Endothelial cell of umbilical vein (primary cell): ENCODE results near the gene FAM32A. TPM values are rescaled to one million over a fixed set of nuclear protein-coding genes. Genes with fewer than 3 reads are reported as not detected.
"Not testable (repeated sequence)": the region's sequence is repeated elsewhere in the genome, so short reads cannot be mapped to it uniquely, and the experiment has no call there.

Source experiments
- BruUV-seq: library from RNA; stranded (reverse); fragments of 400-500 nt; replicated peaks from 2 replicates; lab custom pipeline; 2021; lab: Mats Ljungman, UMichigan
- CTCF ChIA-PET: fragments of 300-600, 350-600 bp; sonication (Branson Sonifier 250); formaldehyde crosslinking; loops from one replicate; lab custom pipeline; 2021; ENCODE audit warnings: antibody characterized with exemption, inconsistent platforms; lab: Charles Lee
- POLR2A ChIA-PET: fragments of 300-600, 350-600 bp; sonication (Branson Sonifier 250); formaldehyde crosslinking; loops from one replicate; lab custom pipeline; 2021; ENCODE audit warnings: antibody characterized with exemption, inconsistent platforms; lab: Charles Lee
- DNase-seq: peaks from one replicate; pipeline ENCODE4 v3.0.0-alpha.2; 2011; ENCODE audit warnings: low read depth, low spot score
- FAIRE-seq: peaks from 2 replicates; lab custom pipeline; 2011; peaks lifted over from hg19 to GRCh38; lab: Jason Lieb, UNC
- H2AFZ ChIP-seq: 2 replicates; pipeline ENCODE4 v1.6.0; 2012; ENCODE audit warnings: low read depth, low read length, control low read depth, inconsistent platforms
- H3K27ac ChIP-seq: 2 replicates; pipeline ENCODE4 v1.5.1; 2011; ENCODE audit warnings: low read depth, mild to moderate bottlenecking, control low read depth, low read length, moderate library complexity; ENCODE audit not compliant: insufficient read depth
- H3K27me3 ChIP-seq, 2 experiments: 2 replicates each; pipeline versions ENCODE4 v1.6.0 to v1.6.1; 2011; ENCODE audit warnings: low read length in 2 of 2, mixed read lengths in 1 of 2; ENCODE audit not compliant: control insufficient read depth in 2 of 2, insufficient read depth in 2 of 2
- H3K36me3 ChIP-seq, 2 experiments: 2 replicates in 1 of 2; 3 replicates in 1 of 2; pipeline ENCODE4 v1.5.1; 2011; ENCODE audit warnings: low read length in 2 of 2, mild to moderate bottlenecking in 1 of 2, moderate library complexity in 1 of 2; ENCODE audit not compliant: control insufficient read depth in 2 of 2, insufficient read depth in 2 of 2; ENCODE audit errors: extremely low read depth in 1 of 2
- H3K4me1 ChIP-seq: 3 replicates; pipeline ENCODE4 v1.5.1; 2011; ENCODE audit warnings: mild to moderate bottlenecking, low read length; ENCODE audit not compliant: control insufficient read depth, insufficient read depth; ENCODE audit errors: extremely low read depth
- H3K4me2 ChIP-seq: 2 replicates; pipeline ENCODE4 v1.6.1; 2011; ENCODE audit warnings: low read length, control low read depth, mixed read lengths; ENCODE audit not compliant: insufficient read depth
- H3K4me3 ChIP-seq, 3 experiments: fragments of 200-600 bp in 1 of 3; sonication (generic), shearing (Covaris generic) in 1 of 3; replicated peaks in 1 of 3; 2 replicates each; pipeline ENCODE4 v1.5.1; 2011 to 2016; ENCODE audit warnings: control low read depth in 3 of 3, low read length in 3 of 3, mild to moderate bottlenecking in 2 of 3, inconsistent platforms in 1 of 3, low read depth in 1 of 3, moderate library complexity in 1 of 3; ENCODE audit not compliant: insufficient read depth in 1 of 3
- H3K79me2 ChIP-seq: 2 replicates; pipeline ENCODE4 v1.6.0; 2012; ENCODE audit warnings: low read length, inconsistent platforms; ENCODE audit not compliant: control insufficient read depth, insufficient read depth
- H3K9ac ChIP-seq: replicated peaks from 2 replicates; pipeline ENCODE3; 2011; ENCODE audit warnings: low read length, control low read depth; ENCODE audit not compliant: insufficient read depth; ENCODE audit errors: extremely low read depth
- H3K9me1 ChIP-seq: replicated peaks from 3 replicates; pipeline ENCODE4 v1.6.0; 2011; ENCODE audit warnings: mild to moderate bottlenecking, low read length; ENCODE audit not compliant: control insufficient read depth, insufficient read depth; ENCODE audit errors: extremely low read depth
- H3K9me3 ChIP-seq: replicated peaks from 2 replicates; pipeline ENCODE4 v1.5.1; 2012; ENCODE audit warnings: low read length, inconsistent platforms; ENCODE audit not compliant: control insufficient read depth, insufficient read depth
- H4K20me1 ChIP-seq: replicated peaks from 2 replicates; pipeline ENCODE3; 2011; ENCODE audit warnings: mild to moderate bottlenecking, low read length; ENCODE audit not compliant: control insufficient read depth, insufficient read depth; ENCODE audit errors: extremely low read depth
- EZH2 ChIP-seq: IDR thresholded peaks from 2 replicates; pipeline ENCODE4 v1.6.1; 2012; ENCODE audit warnings: borderline replicate concordance, low read depth, mild to moderate bottlenecking, moderate library complexity, low read length, inconsistent platforms; ENCODE audit not compliant: severe bottlenecking
- FOS ChIP-seq: IDR thresholded peaks from 2 replicates; pipeline ENCODE4 v1.6.1; 2011; ENCODE audit warnings: mild to moderate bottlenecking, low read length, moderate library complexity, borderline replicate concordance; ENCODE audit not compliant: insufficient read depth
- GATA2 ChIP-seq: IDR thresholded peaks from 2 replicates; pipeline ENCODE4 v1.7.0; 2011; ENCODE audit warnings: low read depth, mild to moderate bottlenecking, moderate library complexity, mixed read lengths, low read length; ENCODE audit not compliant: insufficient read length, insufficient read depth
- JUN ChIP-seq: IDR thresholded peaks from 2 replicates; pipeline ENCODE4 v1.6.1; 2011; ENCODE audit warnings: borderline replicate concordance, low read depth; ENCODE audit not compliant: insufficient read length, insufficient read depth
- MYC ChIP-seq: IDR thresholded peaks from one replicate; pipeline ENCODE4 v1.6.1; 2011; ENCODE audit warnings: mild to moderate bottlenecking, low read depth, low read length
- POLR2A ChIP-seq: IDR thresholded peaks from 2 replicates; pipeline ENCODE4 v1.6.1; 2012; ENCODE audit warnings: low read depth, mild to moderate bottlenecking, control low read depth, low read length
- POLR2AphosphoS5 ChIP-seq: IDR thresholded peaks from 2 replicates; pipeline ENCODE4 v1.6.1; 2012; ENCODE audit warnings: low read depth, mild to moderate bottlenecking, control low read depth, low read length, moderate library complexity; ENCODE audit not compliant: insufficient read depth
- dilution Hi-C: fragments of 300-500 bp; cut with MboI; formaldehyde crosslinking; loops from one replicate; pipeline ENCODE4 v1.15.0; 2019; ENCODE audit warnings: low sequenced_read_pairs; ENCODE audit not compliant: extremely low pct_ligation_motif_present
- intact Hi-C: fragments of 100-400 bp; cut with micrococcal nuclease; formaldehyde crosslinking; loops from one replicate; pipeline ENCODE4 v1.10.0; 2022
- polyA plus RNA-seq, 4 experiments: library from polyadenylated mRNA; depleted of rRNA in 3 of 4; stranded (reverse) in 3 of 4; unstranded in 1 of 4; fragments of >200 nt; gene quantifications; 2 replicates each; pipeline versions ENCODE4 v1.2.1 to v1.2.3, GENCODE V29; 2011 to 2012; ENCODE audit warnings: missing spikeins in 1 of 4
- total RNA-seq: library from RNA; stranded (reverse); gene quantifications from 2 replicates; pipeline ENCODE4 v1.2.3, GENCODE V29; 2021
- TF ChIP-seq, protein P1 (sequence below), 2 donors: IDR thresholded peaks; 1 replicate in 1 of 2; 2 replicates in 1 of 2; pipeline ENCODE4 v1.5.1; 2011; ENCODE audit warnings: low read length in 2 of 2, mild to moderate bottlenecking in 2 of 2, moderate library complexity in 2 of 2, control low read depth in 1 of 2, inconsistent platforms in 1 of 2, low read depth in 1 of 2; ENCODE audit not compliant: insufficient read depth in 1 of 2; ENCODE audit errors: extremely low read depth in 1 of 2
- TF ChIP-seq, protein P2 (sequence below): IDR thresholded peaks from 2 replicates; pipeline ENCODE4 v1.6.1; 2011; ENCODE audit not compliant: insufficient read depth, insufficient read length

FAM32A gene
- total and polyA plus RNA-seq, 2 donors (not counting 3 experiments of a cell fraction or from before 2014, with no cell fraction given) = 82.8 to 130 TPM

DNA sequence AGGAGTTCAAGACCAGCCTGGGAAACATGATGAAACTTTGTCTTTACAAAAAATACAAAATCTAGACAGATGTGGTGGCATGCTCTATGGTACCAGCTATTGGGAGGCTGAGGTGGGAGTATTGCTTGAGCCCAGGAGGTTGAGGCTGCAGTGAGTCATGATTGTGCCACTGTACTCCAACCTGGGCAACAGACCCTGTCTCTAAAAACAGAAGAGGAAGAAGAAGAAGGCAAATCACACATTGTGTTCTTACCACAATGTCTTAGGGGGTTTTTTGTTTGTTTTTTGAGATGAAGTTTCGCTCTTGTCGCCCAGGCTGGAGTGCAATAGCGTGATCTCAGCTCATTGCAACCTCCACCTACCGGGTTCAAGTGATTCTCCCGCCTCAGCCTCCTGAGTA, 6.3 kb upstream of the FAM32A start:
- H3K4me1 ChIP-seq, DNase-seq, H3K27ac ChIP-seq, H3K27me3 ChIP-seq, H3K4me2 ChIP-seq, H2AFZ ChIP-seq, H3K9me3 ChIP-seq, H3K9ac ChIP-seq, POLR2A ChIA-PET, dilution Hi-C loops, H3K36me3 ChIP-seq, intact Hi-C loops, H3K9me1 ChIP-seq, FAIRE-seq, H4K20me1 ChIP-seq, BruUV-seq, H3K4me3 ChIP-seq, H3K79me2 ChIP-seq: not testable (repeated sequence)
- CTCF ChIA-PET = interaction anchor here (1.2 to 5.7 kb wide), 4 partner anchors 9 to 549 kb away, joined by 3 to 67 read pairs (median 13); no protein-coding TSS in a partner anchor

GRCh38 chr19:16180611-16181010, 4.6 kb upstream of the FAM32A start:
- H2AFZ ChIP-seq = no peak overlapping the region
- no peak overlapping the region for H3K4me2 ChIP-seq
- H4K20me1 ChIP-seq = no peaks in the 10 kb centered on the region
- no peak overlapping the region for H3K9ac ChIP-seq
- TF ChIP-seq EZH2 (no peak), POLR2AphosphoS5 (no peak), POLR2A (no peak), GATA2 (no peak), JUN (no peak), MYC (no peak), FOS (no peak)
- TF ChIP-seq, protein P1, sequence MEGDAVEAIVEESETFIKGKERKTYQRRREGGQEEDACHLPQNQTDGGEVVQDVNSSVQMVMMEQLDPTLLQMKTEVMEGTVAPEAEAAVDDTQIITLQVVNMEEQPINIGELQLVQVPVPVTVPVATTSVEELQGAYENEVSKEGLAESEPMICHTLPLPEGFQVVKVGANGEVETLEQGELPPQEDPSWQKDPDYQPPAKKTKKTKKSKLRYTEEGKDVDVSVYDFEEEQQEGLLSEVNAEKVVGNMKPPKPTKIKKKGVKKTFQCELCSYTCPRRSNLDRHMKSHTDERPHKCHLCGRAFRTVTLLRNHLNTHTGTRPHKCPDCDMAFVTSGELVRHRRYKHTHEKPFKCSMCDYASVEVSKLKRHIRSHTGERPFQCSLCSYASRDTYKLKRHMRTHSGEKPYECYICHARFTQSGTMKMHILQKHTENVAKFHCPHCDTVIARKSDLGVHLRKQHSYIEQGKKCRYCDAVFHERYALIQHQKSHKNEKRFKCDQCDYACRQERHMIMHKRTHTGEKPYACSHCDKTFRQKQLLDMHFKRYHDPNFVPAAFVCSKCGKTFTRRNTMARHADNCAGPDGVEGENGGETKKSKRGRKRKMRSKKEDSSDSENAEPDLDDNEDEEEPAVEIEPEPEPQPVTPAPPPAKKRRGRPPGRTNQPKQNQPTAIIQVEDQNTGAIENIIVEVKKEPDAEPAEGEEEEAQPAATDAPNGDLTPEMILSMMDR (IDR thresholded peaks at IDR 0.05; ENCODE audit: extremely low read depth in 1 of 2, insufficient read depth in 1 of 2, low read depth in 1 of 2, low read length in 2 of 2) = no peak
- TF ChIP-seq, protein P2, sequence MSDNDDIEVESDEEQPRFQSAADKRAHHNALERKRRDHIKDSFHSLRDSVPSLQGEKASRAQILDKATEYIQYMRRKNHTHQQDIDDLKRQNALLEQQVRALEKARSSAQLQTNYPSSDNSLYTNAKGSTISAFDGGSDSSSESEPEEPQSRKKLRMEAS = no peak
- peaks cover 3% of the 10 kb centered on the region for H3K79me2 ChIP-seq
- no peak for DNase-seq
- dilution Hi-C loops = no loop called here
- no peak overlapping the region for H3K4me3 ChIP-seq
- H3K9me1 ChIP-seq = no peaks in the 10 kb centered on the region
- H3K27ac ChIP-seq = no peak overlapping the region
- no TSS peak for BruUV-seq
- no peaks in the 10 kb centered on the region for H3K36me3 ChIP-seq
- ChIA-PET CTCF (interaction anchor here (1.0 to 5.7 kb wide), 11 partner anchors 63 to 551 kb away, joined by 3 to 67 read pairs (median 4); no protein-coding TSS in a partner anchor), POLR2A (interaction anchor here (0.7 kb wide), 1 partner anchor 8 kb away, joined by 4 read pairs; no protein-coding TSS in a partner anchor)
- H3K27me3 ChIP-seq = no peaks in the 10 kb centered on the region
- FAIRE-seq = no peak
- peaks cover 3% of the 10 kb centered on the region for H3K4me1 ChIP-seq
- no peaks in the 10 kb centered on the region for H3K9me3 ChIP-seq
- intact Hi-C loops = loop anchor here (10.0 kb wide), 1 partner anchor 1076 kb away; the partner anchor contains the start of gene SYDE1
